ENCODE data around the gene DUSP23. TPM values are rescaled to one million over a fixed set of nuclear protein-coding genes. Genes with fewer than 3 reads are reported as not detected.

The DUSP23 gene
- total RNA-seq, 1 experiment from 2014 or later = 35.8 TPM

DNA sequence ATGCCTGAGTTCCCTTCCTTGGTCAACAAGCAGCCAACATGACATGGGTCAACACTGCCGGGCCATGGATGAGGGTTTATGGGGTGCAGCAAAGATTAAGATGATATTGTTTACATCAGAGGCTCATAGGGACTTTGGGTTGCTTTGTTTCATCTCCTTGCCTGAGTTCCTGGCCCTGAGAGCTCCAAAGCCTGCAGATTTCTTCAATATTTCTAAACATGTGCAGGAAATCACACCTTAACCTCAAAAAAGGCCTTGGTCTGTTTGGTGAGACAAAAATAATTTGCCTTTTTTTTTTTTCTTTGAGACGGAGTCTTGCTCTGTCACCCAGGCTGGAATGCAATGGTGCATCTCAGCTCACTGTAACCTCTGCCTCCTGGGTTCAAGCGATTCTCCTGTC lies 46.8 kb downstream of the DUSP23 start:
- ChIA-PET RAD21 (ENCODE audit: low non-redundant PET in 1 of 2, low total read pairs in 2 of 2, uncharacterized antibody in 2 of 2, unreplicated experiment in 2 of 2) (no interaction called here), POLR2A (no interaction called here), CTCF (interaction anchor here (4.4 kb wide), 1 partner anchor 29 kb away, joined by 20 read pairs; no protein-coding TSS in a partner anchor)
- H4K20me1 ChIP-seq (ENCODE audit: insufficient read depth) = no peaks in the 10 kb centered on the region
- ATAC-seq (no peak), DNase-seq (ENCODE audit: low read depth, low spot score) (no peak)
- H3K9me2 ChIP-seq (ENCODE audit: insufficient read depth) = no peaks in the 10 kb centered on the region
- no peak overlapping the region for H2AFZ ChIP-seq (ENCODE audit: low read depth, low read length, poor library complexity, severe bottlenecking)
- no peak overlapping the region for H3K4me3 ChIP-seq (replicated peaks in 1 of 2; ENCODE audit: low read depth in 1 of 2, low read length in 2 of 2)
- BruUV-seq (replicated peaks) = no TSS peak
- H3K79me2 ChIP-seq (ENCODE audit: insufficient read depth, low read length) = no peaks in the 10 kb centered on the region
- no peak overlapping the region for H3K4me2 ChIP-seq (ENCODE audit: low read length)
- no peaks in the 10 kb centered on the region for H3K9me3 ChIP-seq (ENCODE audit: control insufficient read depth in 1 of 2, insufficient read depth in 1 of 2, low read depth in 1 of 2, low read length in 2 of 2)
- TF ChIP-seq RAD21 (IDR thresholded peaks at IDR 0.05; ENCODE audit: low read depth) = no peak
- no peak for TF ChIP-seq SIN3A (IDR thresholded peaks at IDR 0.05; ENCODE audit: low read depth)
- no peak for TF ChIP-seq EGR1 (IDR thresholded peaks at IDR 0.05; ENCODE audit: low read depth)
- TF ChIP-seq FOSL1 (IDR thresholded peaks at IDR 0.05; ENCODE audit: low read depth) = no peak
- no peak for TF ChIP-seq ATF3 (IDR thresholded peaks at IDR 0.05)
- TF ChIP-seq ZFX (IDR thresholded peaks at IDR 0.05) = no peak
- TF ChIP-seq EZH2phosphoT487 (IDR thresholded peaks at IDR 0.05; ENCODE audit: borderline replicate concordance) = no peak
- no peak for TF ChIP-seq ZBTB33 (IDR thresholded peaks at IDR 0.05; ENCODE audit: extremely low read depth, insufficient replicate concordance, low read length)
- no peak for TF ChIP-seq CBX3 (IDR thresholded peaks at IDR 0.05; ENCODE audit: low read depth)
- no peak for TF ChIP-seq JUND (IDR thresholded peaks at IDR 0.05)
- TF ChIP-seq CEBPB (IDR thresholded peaks at IDR 0.05; ENCODE audit: low read depth) = no peak
- TF ChIP-seq, protein P1, sequence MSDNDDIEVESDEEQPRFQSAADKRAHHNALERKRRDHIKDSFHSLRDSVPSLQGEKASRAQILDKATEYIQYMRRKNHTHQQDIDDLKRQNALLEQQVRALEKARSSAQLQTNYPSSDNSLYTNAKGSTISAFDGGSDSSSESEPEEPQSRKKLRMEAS (IDR thresholded peaks at IDR 0.05) = no peak
- no peak for TF ChIP-seq TCF7L2 (IDR thresholded peaks at IDR 0.05; ENCODE audit: borderline replicate concordance, extremely low read depth, insufficient read depth, insufficient read length)
- TF ChIP-seq EZH2 (IDR thresholded peaks at IDR 0.05) = no peak
- TF ChIP-seq, protein P2, sequence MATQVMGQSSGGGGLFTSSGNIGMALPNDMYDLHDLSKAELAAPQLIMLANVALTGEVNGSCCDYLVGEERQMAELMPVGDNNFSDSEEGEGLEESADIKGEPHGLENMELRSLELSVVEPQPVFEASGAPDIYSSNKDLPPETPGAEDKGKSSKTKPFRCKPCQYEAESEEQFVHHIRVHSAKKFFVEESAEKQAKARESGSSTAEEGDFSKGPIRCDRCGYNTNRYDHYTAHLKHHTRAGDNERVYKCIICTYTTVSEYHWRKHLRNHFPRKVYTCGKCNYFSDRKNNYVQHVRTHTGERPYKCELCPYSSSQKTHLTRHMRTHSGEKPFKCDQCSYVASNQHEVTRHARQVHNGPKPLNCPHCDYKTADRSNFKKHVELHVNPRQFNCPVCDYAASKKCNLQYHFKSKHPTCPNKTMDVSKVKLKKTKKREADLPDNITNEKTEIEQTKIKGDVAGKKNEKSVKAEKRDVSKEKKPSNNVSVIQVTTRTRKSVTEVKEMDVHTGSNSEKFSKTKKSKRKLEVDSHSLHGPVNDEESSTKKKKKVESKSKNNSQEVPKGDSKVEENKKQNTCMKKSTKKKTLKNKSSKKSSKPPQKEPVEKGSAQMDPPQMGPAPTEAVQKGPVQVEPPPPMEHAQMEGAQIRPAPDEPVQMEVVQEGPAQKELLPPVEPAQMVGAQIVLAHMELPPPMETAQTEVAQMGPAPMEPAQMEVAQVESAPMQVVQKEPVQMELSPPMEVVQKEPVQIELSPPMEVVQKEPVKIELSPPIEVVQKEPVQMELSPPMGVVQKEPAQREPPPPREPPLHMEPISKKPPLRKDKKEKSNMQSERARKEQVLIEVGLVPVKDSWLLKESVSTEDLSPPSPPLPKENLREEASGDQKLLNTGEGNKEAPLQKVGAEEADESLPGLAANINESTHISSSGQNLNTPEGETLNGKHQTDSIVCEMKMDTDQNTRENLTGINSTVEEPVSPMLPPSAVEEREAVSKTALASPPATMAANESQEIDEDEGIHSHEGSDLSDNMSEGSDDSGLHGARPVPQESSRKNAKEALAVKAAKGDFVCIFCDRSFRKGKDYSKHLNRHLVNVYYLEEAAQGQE (IDR thresholded peaks at IDR 0.05; ENCODE audit: low read depth) = no peak
- TF ChIP-seq ZNF274 (IDR thresholded peaks at IDR 0.05; ENCODE audit: low read depth, low read length) = no peak
- no peak for TF ChIP-seq ELF1 (IDR thresholded peaks at IDR 0.05; ENCODE audit: borderline replicate concordance, low read depth)
- TF ChIP-seq POLR2A (IDR thresholded peaks at IDR 0.05; ENCODE audit: borderline replicate concordance, extremely low read depth, insufficient read depth, insufficient read length) = no peak
- no peak overlapping the region for H3K9ac ChIP-seq (ENCODE audit: low read length)
- H3K27ac ChIP-seq (ENCODE audit: low read depth, low read length) = no peak overlapping the region
- peaks cover 15% of the 10 kb centered on the region; the same call in 1 of the 2 replicates for H3K27me3 ChIP-seq (ENCODE audit: insufficient read depth, low read length)
- intact Hi-C loops (cut with micrococcal nuclease) = no loop called here
- no peaks in the 10 kb centered on the region for H3K36me3 ChIP-seq (ENCODE audit: control insufficient read depth in 1 of 2, insufficient read depth in 2 of 2, low read length in 2 of 2)
- peaks cover 0 to 7% of the 10 kb centered on the region in 2 experiments; a peak in 1 of 4 replicates for H3K4me1 ChIP-seq (ENCODE audit: control insufficient read depth in 1 of 2, insufficient read depth in 2 of 2, low read length in 2 of 2)
